Type B pancreatic cell (in vitro differentiated cells): ENCODE measurements around the gene SACM1L. TPM values are rescaled to one million over a fixed set of nuclear protein-coding genes. Genes with fewer than 3 reads are reported as not detected.

Source experiments
- DNase-seq: peaks from one replicate; pipeline ENCODE4 v3.0.0; 2021; ENCODE audit warnings: mixed read lengths; ENCODE audit not compliant: unreplicated experiment; ENCODE audit errors: extremely low spot score
- H3K27ac Mint-ChIP-seq: 2 replicates; pipeline ENCODE4 v1.8.0; 2021; ENCODE audit warnings: mild to moderate bottlenecking, mixed read lengths
- H3K27me3 Mint-ChIP-seq: 2 replicates; pipeline ENCODE4 v1.8.0; 2021; ENCODE audit warnings: mixed read lengths
- H3K36me3 Mint-ChIP-seq: 2 replicates; pipeline ENCODE4 v1.8.0; 2021; ENCODE audit warnings: mixed read lengths
- H3K4me1 Mint-ChIP-seq: one replicate; pipeline ENCODE4 v1.8.0; 2021; ENCODE audit warnings: mixed read lengths; ENCODE audit not compliant: unreplicated experiment
- H3K4me3 Mint-ChIP-seq: 2 replicates; pipeline ENCODE4 v1.8.0; 2021; ENCODE audit warnings: mild to moderate bottlenecking, mixed read lengths
- H3K9me3 Mint-ChIP-seq: 2 replicates; pipeline ENCODE4 v1.8.0; 2021; ENCODE audit warnings: mixed read lengths
- CTCF ChIP-seq: fragments of 200-600 bp; sonication (generic); conservative IDR thresholded peaks from 2 replicates; pipeline ENCODE4 v1.5.0; 2021; ENCODE audit warnings: antibody characterized with exemption, mild to moderate bottlenecking
- total RNA-seq: library from RNA; stranded (reverse); gene quantifications from 2 replicates; pipeline ENCODE4 v1.2.1, GENCODE V29; 2021; ENCODE audit warnings: low replicate concordance

SACM1L gene
- total RNA-seq, 1 donor from 2014 or later, result 51.6 TPM

- peaks cover 9% of the 10 kb centered on the region for H3K36me3 Mint-ChIP-seq
- peaks cover 65% of the 10 kb centered on the region for H3K27me3 Mint-ChIP-seq
- peaks cover 17% of the 10 kb centered on the region for H3K9me3 Mint-ChIP-seq
- H3K4me1 Mint-ChIP-seq, result peaks cover 21% of the 10 kb centered on the region
- peak; percentile 47 for DNase-seq
- H3K27ac Mint-ChIP-seq, result no peak overlapping the region
- no peak for TF ChIP-seq CTCF
- H3K4me3 Mint-ChIP-seq, result no peak overlapping the region
These were observed 103.4 kb downstream of the SACM1L start for GRCh38 chr3:45792516-45793172.

- H3K27me3 Mint-ChIP-seq, result peaks cover 72% of the 10 kb centered on the region
- H3K9me3 Mint-ChIP-seq, result peaks cover 16% of the 10 kb centered on the region
- DNase-seq, result peak; percentile 60
- H3K4me3 Mint-ChIP-seq, result peak overlapping the region; percentile 60
- H3K4me1 Mint-ChIP-seq, result peaks cover 21% of the 10 kb centered on the region
- peak overlapping the region; percentile 37 for H3K27ac Mint-ChIP-seq
- TF ChIP-seq CTCF, result no peak
- H3K36me3 Mint-ChIP-seq, result peaks cover 9% of the 10 kb centered on the region
These were observed 104.4 kb downstream of the SACM1L start for GRCh38 chr3:45793482-45794176.

DNA sequence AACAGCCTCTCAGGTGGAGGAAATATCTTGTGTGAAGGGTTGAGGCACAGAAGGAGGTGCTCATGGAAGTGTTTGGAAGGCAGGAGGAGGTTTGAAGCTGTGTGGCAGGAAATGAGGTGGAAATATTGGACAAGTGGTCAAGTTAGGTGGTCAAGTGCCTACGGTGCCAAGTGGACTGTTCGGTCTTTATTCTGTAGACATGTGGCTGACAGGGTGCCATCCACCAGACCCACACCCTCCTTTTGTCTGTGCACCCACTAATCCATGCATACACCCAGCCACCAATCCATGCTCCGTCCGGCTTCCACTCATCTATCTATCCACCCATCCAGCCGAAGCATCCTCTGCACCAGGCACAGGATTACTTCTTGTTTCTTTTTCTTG lies 105.0 kb downstream of the SACM1L start:
- Mint-ChIP-seq H3K36me3 (peaks cover 9% of the 10 kb centered on the region), H3K4me1 (peaks cover 21% of the 10 kb centered on the region), H3K4me3 (peak overlapping the region; percentile 60), H3K9me3 (peaks cover 11% of the 10 kb centered on the region), H3K27me3 (peaks cover 78% of the 10 kb centered on the region), H3K27ac (peak overlapping the region; percentile 37)
- DNase-seq, result peak; percentile 24
- TF ChIP-seq CTCF, result no peak

DNA sequence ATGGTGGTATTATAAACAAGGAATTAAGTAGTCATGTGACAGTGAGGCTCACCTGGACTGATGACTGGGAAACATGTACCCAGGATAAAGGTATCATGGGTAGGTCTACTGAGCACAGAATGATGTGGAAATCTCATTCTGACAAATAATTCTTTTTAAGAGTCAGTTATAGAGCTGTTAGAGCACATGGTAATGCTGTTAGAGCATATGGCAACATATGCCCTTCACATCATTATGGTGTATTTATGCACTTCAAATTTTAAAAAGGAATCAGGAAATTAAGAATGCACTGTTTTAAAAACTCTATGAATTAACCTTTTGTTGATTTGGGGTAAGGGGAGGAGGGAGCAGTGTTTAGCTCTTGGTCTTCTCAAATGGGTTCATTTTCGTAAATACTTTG lies 105.5 kb downstream of the SACM1L start:
- peaks cover 82% of the 10 kb centered on the region for H3K27me3 Mint-ChIP-seq
- no peak for DNase-seq
- H3K36me3 Mint-ChIP-seq, result peaks cover 9% of the 10 kb centered on the region
- peaks cover 11% of the 10 kb centered on the region for H3K9me3 Mint-ChIP-seq
- no peak for TF ChIP-seq CTCF
- no peak overlapping the region for H3K27ac Mint-ChIP-seq
- H3K4me3 Mint-ChIP-seq, result no peak overlapping the region
- peaks cover 21% of the 10 kb centered on the region for H3K4me1 Mint-ChIP-seq

Other genes starting within 250 kb of the SACM1L start
- gene LIMD1, start 94.6 kb upstream of the SACM1L start, total RNA-seq, result 24.1 and 26.2 TPM in 2 replicates
- 1.5 and 3.2 TPM in 2 replicates for gene SLC6A20, start 107.1 kb downstream of the SACM1L start, total RNA-seq
- 26.6 and 36.0 TPM in 2 replicates for gene LZTFL1, start 152.7 kb downstream of the SACM1L start, total RNA-seq
- not detected in 2 replicates for gene CCR9, start 197.1 kb downstream of the SACM1L start, total RNA-seq